Panc1 (cell line): ENCODE data around the gene AVL9.

Source experiments
- POLR2AphosphoS5 ChIP-seq: IDR thresholded peaks from 2 replicates; pipeline ENCODE4 v1.6.1; 2012; ENCODE audit warnings: mild to moderate bottlenecking, low read depth, low read length, moderate library complexity
- SIN3A ChIP-seq: IDR thresholded peaks from 2 replicates; pipeline ENCODE4 v1.6.1; 2012; ENCODE audit warnings: low read depth, mild to moderate bottlenecking, low read length, moderate library complexity, borderline replicate concordance; ENCODE audit not compliant: insufficient read depth
- TF ChIP-seq, protein P1 (sequence below): fragments of 450-650 bp; IDR thresholded peaks from 2 replicates; pipeline ENCODE4 v1.5.1; 2017; ENCODE audit warnings: mild to moderate bottlenecking

DNA sequence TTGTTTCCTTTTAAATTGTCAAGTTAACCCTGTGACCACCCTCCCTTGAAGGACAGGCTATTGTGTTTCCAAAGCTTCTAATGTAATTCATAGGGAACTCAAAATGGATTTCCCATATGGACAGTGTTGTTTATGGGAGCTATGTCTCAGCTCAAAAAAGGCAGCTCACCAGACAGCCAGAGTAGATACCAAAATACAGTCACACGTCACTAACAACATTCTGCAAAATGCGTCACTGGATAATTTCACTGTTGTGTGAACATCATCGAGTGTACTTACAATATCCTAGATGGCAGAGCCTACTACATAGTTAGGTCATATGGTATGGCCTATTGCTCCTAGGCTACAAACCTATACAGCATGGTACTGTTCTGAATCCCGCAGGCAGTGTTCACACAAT, 97.4 kb downstream of the AVL9 start:
- TF ChIP-seq POLR2AphosphoS5 (no peak), SIN3A (no peak)
- TF ChIP-seq, protein P1, sequence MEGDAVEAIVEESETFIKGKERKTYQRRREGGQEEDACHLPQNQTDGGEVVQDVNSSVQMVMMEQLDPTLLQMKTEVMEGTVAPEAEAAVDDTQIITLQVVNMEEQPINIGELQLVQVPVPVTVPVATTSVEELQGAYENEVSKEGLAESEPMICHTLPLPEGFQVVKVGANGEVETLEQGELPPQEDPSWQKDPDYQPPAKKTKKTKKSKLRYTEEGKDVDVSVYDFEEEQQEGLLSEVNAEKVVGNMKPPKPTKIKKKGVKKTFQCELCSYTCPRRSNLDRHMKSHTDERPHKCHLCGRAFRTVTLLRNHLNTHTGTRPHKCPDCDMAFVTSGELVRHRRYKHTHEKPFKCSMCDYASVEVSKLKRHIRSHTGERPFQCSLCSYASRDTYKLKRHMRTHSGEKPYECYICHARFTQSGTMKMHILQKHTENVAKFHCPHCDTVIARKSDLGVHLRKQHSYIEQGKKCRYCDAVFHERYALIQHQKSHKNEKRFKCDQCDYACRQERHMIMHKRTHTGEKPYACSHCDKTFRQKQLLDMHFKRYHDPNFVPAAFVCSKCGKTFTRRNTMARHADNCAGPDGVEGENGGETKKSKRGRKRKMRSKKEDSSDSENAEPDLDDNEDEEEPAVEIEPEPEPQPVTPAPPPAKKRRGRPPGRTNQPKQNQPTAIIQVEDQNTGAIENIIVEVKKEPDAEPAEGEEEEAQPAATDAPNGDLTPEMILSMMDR: no peak
